Breast epithelium (tissue), 4 donors: Measurements from ENCODE around the gene EPM2A. TPM values are rescaled to one million over a fixed set of nuclear protein-coding genes. Genes with fewer than 3 reads are reported as not detected.

Source experiments
- DNase-seq, 2 donors: peaks; one replicate each; pipeline ENCODE4 v3.0.0-alpha.2; 2019; ENCODE audit warnings: low spot score in 2 of 2
- H3K27ac ChIP-seq, 2 donors: fragments of 200-600 bp; sonication (generic) in 1 of 2; one replicate each; pipeline ENCODE4 v1.5.1; 2016 to 2019; ENCODE audit warnings: mild to moderate bottlenecking in 1 of 2
- H3K27me3 ChIP-seq, 2 donors: fragments of 200-600 bp; sonication (generic) in 1 of 2; one replicate each; pipeline versions ENCODE4 v1.5.1 to v1.6.0; 2017 to 2019; ENCODE audit warnings: control low read depth in 1 of 2, mild to moderate bottlenecking in 1 of 2
- H3K36me3 ChIP-seq: fragments of 200-600 bp; one replicate; pipeline ENCODE4 v1.5.1; 2019
- H3K4me1 ChIP-seq, 2 donors: fragments of 200-600 bp; sonication (generic); one replicate each; pipeline ENCODE4 v1.5.1; 2016 to 2019; ENCODE audit warnings: control low read depth in 1 of 2
- H3K4me3 ChIP-seq, 3 donors: fragments of 200-600 bp; sonication (generic); 1 replicate in 2 of 3; 2 replicates in 1 of 3; pipeline ENCODE4 v1.5.1; 2016 to 2019; ENCODE audit warnings: mild to moderate bottlenecking in 3 of 3, moderate library complexity in 2 of 3
- H3K9me3 ChIP-seq, 2 donors: fragments of 200-600 bp; sonication (generic) in 1 of 2; one replicate each; pipeline ENCODE4 v1.5.1; 2016 to 2019; ENCODE audit warnings: control low read depth in 1 of 2
- CTCF ChIP-seq, 3 donors: fragments of 450-650 bp; IDR thresholded peaks; one replicate each; pipeline ENCODE4 v1.5.1; 2016 to 2017; ENCODE audit warnings: antibody characterized with exemption in 3 of 3, mild to moderate bottlenecking in 3 of 3, moderate library complexity in 3 of 3
- POLR2A ChIP-seq: fragments of 450-650 bp; IDR thresholded peaks from one replicate; pipeline ENCODE4 v1.6.1; 2016; ENCODE audit warnings: antibody characterized with exemption, mild to moderate bottlenecking, moderate library complexity
- POLR2AphosphoS5 ChIP-seq, 3 donors: sonication (generic); formaldehyde crosslinking; IDR thresholded peaks; one replicate each; pipeline ENCODE4 v1.6.1; 2017; ENCODE audit warnings: antibody characterized with exemption in 3 of 3
- intact Hi-C: fragments of 100-400 bp; cut with DNase I; formaldehyde crosslinking; loops from one replicate; pipeline ENCODE4 v1.15.1; 2023; ENCODE audit warnings: low total_unique reads
- total RNA-seq, 3 donors: library from RNA; depleted of rRNA; stranded (reverse); fragments of >200 nt; gene quantifications; one replicate each; pipeline ENCODE4 v1.1.0, GENCODE V29; 2016

Gene EPM2A
- total RNA-seq, 3 donors from 2014 or later: 14.1 to 19.5 (median 15.7) TPM

GRCh38 chr6:145629478-145629877, 105.8 kb downstream of the EPM2A start:
- DNase-seq: no peak
- no peak overlapping the region for H3K27ac ChIP-seq
- H3K9me3 ChIP-seq: no peaks in the 10 kb centered on the region
- intact Hi-C loops: loop anchor here (5.0 kb wide), 1 partner anchor 962 kb away; no protein-coding TSS in a partner anchor
- H3K4me3 ChIP-seq: no peak overlapping the region
- no peaks in the 10 kb centered on the region for H3K36me3 ChIP-seq
- H3K27me3 ChIP-seq: no peaks in the 10 kb centered on the region
- TF ChIP-seq POLR2AphosphoS5 (IDR thresholded peaks at IDR 0.05): no peak
- no peak for TF ChIP-seq CTCF (IDR thresholded peaks at IDR 0.05)
- no peak for TF ChIP-seq POLR2A
- H3K4me1 ChIP-seq: no peaks in the 10 kb centered on the region

- no peaks in the 10 kb centered on the region for H3K4me1 ChIP-seq
- intact Hi-C loops: loop anchor here (5.0 kb wide), 1 partner anchor 960 kb away; no protein-coding TSS in a partner anchor
- no peak for DNase-seq
- H3K9me3 ChIP-seq: no peaks in the 10 kb centered on the region
- no peak overlapping the region for H3K27ac ChIP-seq
- TF ChIP-seq CTCF (IDR thresholded peaks at IDR 0.05): no peak
- TF ChIP-seq POLR2AphosphoS5 (IDR thresholded peaks at IDR 0.05): no peak
- TF ChIP-seq POLR2A: no peak
- H3K36me3 ChIP-seq: no peaks in the 10 kb centered on the region
- H3K27me3 ChIP-seq: no peaks in the 10 kb centered on the region
- H3K4me3 ChIP-seq: no peak overlapping the region
Observed at GRCh38 chr6:145627451-145627850, 107.9 kb downstream of the EPM2A start.

GRCh38 chr6:145626857-145627256, 108.5 kb downstream of the EPM2A start:
- Histone ChIP-seq H3K9me3 (no peaks in the 10 kb centered on the region), H3K36me3 (no peaks in the 10 kb centered on the region), H3K27me3 (no peaks in the 10 kb centered on the region), H3K27ac (no peak overlapping the region), H3K4me1 (no peaks in the 10 kb centered on the region), H3K4me3 (no peak overlapping the region)
- intact Hi-C loops: loop anchor here (5.0 kb wide), 1 partner anchor 960 kb away; no protein-coding TSS in a partner anchor
- DNase-seq: no peak
- TF ChIP-seq POLR2A: no peak
- TF ChIP-seq POLR2AphosphoS5 (IDR thresholded peaks at IDR 0.05): no peak
- TF ChIP-seq CTCF (IDR thresholded peaks at IDR 0.05): no peak

GRCh38 chr6:145623231-145623630, 112.1 kb downstream of the EPM2A start:
- no peak overlapping the region for H3K27ac ChIP-seq
- intact Hi-C loops: no loop called here

GRCh38 chr6:145621776-145622175, 113.5 kb downstream of the EPM2A start:
- Histone ChIP-seq H3K36me3 (no peaks in the 10 kb centered on the region), H3K27ac (no peak overlapping the region), H3K4me1 (no peaks in the 10 kb centered on the region), H3K9me3 (no peaks in the 10 kb centered on the region), H3K27me3 (no peaks in the 10 kb centered on the region), H3K4me3 (no peak overlapping the region)
- DNase-seq: no peak
- intact Hi-C loops: no loop called here
- TF ChIP-seq POLR2A: no peak
- no peak for TF ChIP-seq POLR2AphosphoS5 (IDR thresholded peaks at IDR 0.05)
- no peak for TF ChIP-seq CTCF (IDR thresholded peaks at IDR 0.05)

More at GRCh38 chr6:145623231-145623630, 112.1 kb downstream of the EPM2A start:
- H3K4me1 ChIP-seq: no peaks in the 10 kb centered on the region
- no peaks in the 10 kb centered on the region for H3K36me3 ChIP-seq
- no peaks in the 10 kb centered on the region for H3K27me3 ChIP-seq
- DNase-seq: no peak
- no peak for TF ChIP-seq CTCF (IDR thresholded peaks at IDR 0.05)
- no peak for TF ChIP-seq POLR2AphosphoS5 (IDR thresholded peaks at IDR 0.05)
- no peak for TF ChIP-seq POLR2A
- no peaks in the 10 kb centered on the region for H3K9me3 ChIP-seq
- no peak overlapping the region for H3K4me3 ChIP-seq
